ENCODE data around the gene ZFYVE28. TPM values are rescaled to one million over a fixed set of nuclear protein-coding genes. Genes with fewer than 3 reads are reported as not detected.

Gene ZFYVE28
- total RNA-seq, 1 donor from 2014 or later = 5.6 TPM

GRCh38 chr4:2443061-2443730 lies 24.8 kb upstream of the ZFYVE28 start:
- Histone ChIP-seq H3K9me3 (replicated peaks) (no peaks in the 10 kb centered on the region), H3K4me3 (no peak overlapping the region), H3K27ac (replicated peaks) (no peak overlapping the region), H3K27me3 (ENCODE audit: low read depth) (no peaks in the 10 kb centered on the region), H3K36me3 (no peaks in the 10 kb centered on the region), H3K4me1 (peaks cover 5% of the 10 kb centered on the region)
- no peak for DNase-seq
- TF ChIP-seq CTCF (IDR thresholded peaks at IDR 0.05; ENCODE audit: borderline replicate concordance) = no peak
- intact Hi-C loops (cut with micrococcal nuclease) = no loop called here

- no peaks in the 10 kb centered on the region for H3K9me3 ChIP-seq (replicated peaks)
- H3K4me1 ChIP-seq = peaks cover 5% of the 10 kb centered on the region
- no peak overlapping the region for H3K27ac ChIP-seq (replicated peaks)
- H3K27me3 ChIP-seq (ENCODE audit: low read depth) = no peaks in the 10 kb centered on the region
- H3K36me3 ChIP-seq = no peaks in the 10 kb centered on the region
- intact Hi-C loops (cut with micrococcal nuclease) = no loop called here
- no peak overlapping the region for H3K4me3 ChIP-seq
- no peak for TF ChIP-seq CTCF (IDR thresholded peaks at IDR 0.05; ENCODE audit: borderline replicate concordance)
- DNase-seq = no peak
Measured at GRCh38 chr4:2442175-2442993, 23.9 kb upstream of the ZFYVE28 start.

GRCh38 chr4:2441393-2442174 lies 23.1 kb upstream of the ZFYVE28 start:
- DNase-seq = peak; percentile 47
- peak; percentile 74 for TF ChIP-seq CTCF (IDR thresholded peaks at IDR 0.05; ENCODE audit: borderline replicate concordance)
- no peaks in the 10 kb centered on the region for H3K27me3 ChIP-seq (ENCODE audit: low read depth)
- no peaks in the 10 kb centered on the region for H3K9me3 ChIP-seq (replicated peaks)
- peaks cover 5% of the 10 kb centered on the region for H3K4me1 ChIP-seq
- no peak overlapping the region for H3K27ac ChIP-seq (replicated peaks)
- no peaks in the 10 kb centered on the region for H3K36me3 ChIP-seq
- intact Hi-C loops (cut with micrococcal nuclease) = no loop called here
- no peak overlapping the region for H3K4me3 ChIP-seq

- Histone ChIP-seq H3K4me1 (peaks cover 5% of the 10 kb centered on the region), H3K27me3 (ENCODE audit: low read depth) (no peaks in the 10 kb centered on the region), H3K27ac (replicated peaks) (no peak overlapping the region), H3K4me3 (no peak overlapping the region), H3K9me3 (replicated peaks) (no peaks in the 10 kb centered on the region), H3K36me3 (no peaks in the 10 kb centered on the region)
- DNase-seq = no peak
- no peak for TF ChIP-seq CTCF (IDR thresholded peaks at IDR 0.05; ENCODE audit: borderline replicate concordance)
- intact Hi-C loops (cut with micrococcal nuclease) = no loop called here
Measured at GRCh38 chr4:2438822-2439718, 20.6 kb upstream of the ZFYVE28 start.
